Large intestine (tissue), 12 donors: ENCODE data around the gene INO80D. TPM values are rescaled to one million over a fixed set of nuclear protein-coding genes. Genes with fewer than 3 reads are reported as not detected.
"Not testable (repeated sequence)": the region's sequence is repeated elsewhere in the genome, so short reads cannot be mapped to it uniquely, and the experiment has no call there.

Source experiments
- DNase-seq, 2 donors: peaks; one replicate each; pipeline versions ENCODE4 v3.0.0 to v3.0.0-alpha.2; 2013
- H3K27ac ChIP-seq: one replicate; pipeline ENCODE4 v1.5.1; 2013; ENCODE audit warnings: low read length
- H3K27me3 ChIP-seq: 2 replicates; pipeline ENCODE4 v1.6.1; 2013; ENCODE audit warnings: low read length; ENCODE audit not compliant: control insufficient read depth, insufficient read depth
- H3K36me3 ChIP-seq: 2 replicates; pipeline ENCODE4 v1.6.1; 2013; ENCODE audit warnings: low read length; ENCODE audit not compliant: control insufficient read depth, insufficient read depth
- H3K4me1 ChIP-seq: one replicate; pipeline ENCODE4 v1.6.1; 2013; ENCODE audit warnings: low read length; ENCODE audit not compliant: control insufficient read depth, insufficient read depth
- H3K4me3 ChIP-seq: one replicate; pipeline ENCODE4 v1.5.1; 2013; ENCODE audit warnings: low read length
- H3K9me3 ChIP-seq: one replicate; pipeline ENCODE4 v1.6.1; 2013; ENCODE audit warnings: mild to moderate bottlenecking, low read depth, low read length, moderate library complexity; ENCODE audit not compliant: control insufficient read depth
- WGBS: methylation state at CpG from one replicate; pipeline ENCODE4 v1.1.5; 2013; ENCODE audit warnings: low lambda C conversion rate; ENCODE audit not compliant: insufficient coverage; 5-methylcytosine and 5-hydroxymethylcytosine counted together
- long read RNA-seq, 11 donors: transcript quantifications; one replicate each; lab custom pipeline, GENCODE V29; 2026
- polyA plus RNA-seq: library from polyadenylated mRNA; unstranded; fragments of 120-200 nt; gene quantifications from one replicate; pipeline ENCODE4 v1.2.1, GENCODE V29; 2013

INO80D gene
- polyA plus RNA-seq = 12.6 TPM
- long read RNA-seq, donor 1 = 0 reads
- long read RNA-seq, donor 2 = 0 reads
- long read RNA-seq, donor 3 = 0 reads
- long read RNA-seq, donor 4 = 0 reads
- long read RNA-seq, donor 5 = 0 reads
- long read RNA-seq, donor 6 = 0 reads
- long read RNA-seq, donor 7, full-length matches to known transcripts = 1 of 1 reads
- long read RNA-seq, donor 7, partial matches to known transcripts = 0 of 1 reads
- long read RNA-seq, donor 7, other reads (novel, unspliced or antisense) = 0 of 1 reads
- long read RNA-seq, donor 8 = 0 reads
- long read RNA-seq, donor 9 = 0 reads
- long read RNA-seq, donor 10 = 0 reads
- long read RNA-seq, donor 11 = 0 reads

- Histone ChIP-seq H3K4me3 (peak within 1 kb of the TSS; percentile 95), H3K9me3 (no peaks in the 10 kb centered on the region), H3K4me1 (peaks cover 8% of the 10 kb centered on the region), H3K27ac (peak within 1 kb of the TSS; percentile 100), H3K36me3 (peaks cover 10% of the 10 kb centered on the region), H3K27me3 (no peaks in the 10 kb centered on the region)
- peak; percentile 83 to 91 for DNase-seq
- WGBS = no CpG with 5 or more reads among the region's 39 CpGs
Observed at GRCh38 chr2:206085742-206086445, at the start of gene INO80D. Gene INO80D (minus strand): TSS chr2:206086174. CDS start chr2:206063016, 23,158 bp downstream.

- Histone ChIP-seq H3K27ac (no peak overlapping the region), H3K36me3 (peaks cover 68% of the 10 kb centered on the region), H3K9me3 (no peaks in the 10 kb centered on the region), H3K27me3 (no peaks in the 10 kb centered on the region), H3K4me3 (no peak overlapping the region), H3K4me1 (no peaks in the 10 kb centered on the region)
- DNase-seq = no peak
Observed at GRCh38 chr2:206127656-206128055, 41.7 kb upstream of the INO80D start.

- H3K4me3 ChIP-seq = no peak overlapping the region
- H3K27me3 ChIP-seq = no peaks in the 10 kb centered on the region
- DNase-seq = no peak
- H3K27ac ChIP-seq = no peak overlapping the region
- no peaks in the 10 kb centered on the region for H3K9me3 ChIP-seq
- H3K4me1 ChIP-seq = no peaks in the 10 kb centered on the region
- H3K36me3 ChIP-seq = peaks cover 73% of the 10 kb centered on the region
Observed at GRCh38 chr2:206125901-206126300, 39.9 kb upstream of the INO80D start.

GRCh38 chr2:206122569-206122968 is 36.6 kb upstream of the INO80D start:
- not testable (repeated sequence) for H3K4me3 ChIP-seq, H3K27ac ChIP-seq, H3K9me3 ChIP-seq, H3K27me3 ChIP-seq, DNase-seq, H3K4me1 ChIP-seq
- H3K36me3 ChIP-seq = peaks cover 61% of the 10 kb centered on the region
- no CpG with 5 or more reads among the region's 3 CpGs for WGBS

- peaks cover 21% of the 10 kb centered on the region for H3K36me3 ChIP-seq
- no CpG with 5 or more reads among the region's 21 CpGs for WGBS
- H3K27ac ChIP-seq = no peak overlapping the region
- no peaks in the 10 kb centered on the region for H3K4me1 ChIP-seq
- no peaks in the 10 kb centered on the region for H3K27me3 ChIP-seq
- H3K4me3 ChIP-seq = no peak overlapping the region
- DNase-seq = no peak
- no peaks in the 10 kb centered on the region for H3K9me3 ChIP-seq
Observed at GRCh38 chr2:206116278-206116677, 30.3 kb upstream of the INO80D start.

GRCh38 chr2:206115026-206115578 is 29.1 kb upstream of the INO80D start:
- Histone ChIP-seq H3K9me3 (no peaks in the 10 kb centered on the region), H3K4me3 (no peak overlapping the region), H3K27me3 (no peaks in the 10 kb centered on the region), H3K4me1 (no peaks in the 10 kb centered on the region), H3K27ac (no peak overlapping the region), H3K36me3 (peaks cover 10% of the 10 kb centered on the region)
- WGBS = no CpG with 5 or more reads among the region's 3 CpGs
- DNase-seq = peak; percentile 19 to 21

- DNase-seq = no peak
Observed at GRCh38 chr2:206112846-206113547, 27.0 kb upstream of the INO80D start.

GRCh38 chr2:206112108-206112507 is 26.1 kb upstream of the INO80D start:
- DNase-seq = no peak
- no peak overlapping the region for H3K27ac ChIP-seq
- H3K9me3 ChIP-seq = no peaks in the 10 kb centered on the region
- H3K36me3 ChIP-seq = peaks cover 5% of the 10 kb centered on the region
- no peaks in the 10 kb centered on the region for H3K27me3 ChIP-seq
- 100% methylated on average over 1 of the region's 3 CpGs for WGBS
- H3K4me3 ChIP-seq = no peak overlapping the region
- no peaks in the 10 kb centered on the region for H3K4me1 ChIP-seq

More at GRCh38 chr2:206112846-206113547, 27.0 kb upstream of the INO80D start:
- H3K4me3 ChIP-seq = no peak overlapping the region
- no peaks in the 10 kb centered on the region for H3K4me1 ChIP-seq
- H3K36me3 ChIP-seq = peaks cover 5% of the 10 kb centered on the region
- no peaks in the 10 kb centered on the region for H3K27me3 ChIP-seq
- no peaks in the 10 kb centered on the region for H3K9me3 ChIP-seq
- no peak overlapping the region for H3K27ac ChIP-seq
- WGBS = no CpG with 5 or more reads among the region's 7 CpGs

GRCh38 chr2:206108713-206109112 is 22.7 kb upstream of the INO80D start:
- Histone ChIP-seq H3K27me3 (no peaks in the 10 kb centered on the region), H3K9me3 (no peaks in the 10 kb centered on the region), H3K4me3 (no peak overlapping the region), H3K27ac (no peak overlapping the region), H3K36me3 (peaks cover 5% of the 10 kb centered on the region), H3K4me1 (no peaks in the 10 kb centered on the region)
- DNase-seq = no peak
- WGBS = 62% methylated on average over 2 of the region's 7 CpGs

- H3K9me3 ChIP-seq = no peaks in the 10 kb centered on the region
- no peaks in the 10 kb centered on the region for H3K27me3 ChIP-seq
- no peaks in the 10 kb centered on the region for H3K4me1 ChIP-seq
- no peak for DNase-seq
- no CpG with 5 or more reads among the region's 5 CpGs for WGBS
- no peak overlapping the region for H3K27ac ChIP-seq
- no peaks in the 10 kb centered on the region for H3K36me3 ChIP-seq
- H3K4me3 ChIP-seq = no peak overlapping the region
Observed at GRCh38 chr2:206105541-206105940, 19.6 kb upstream of the INO80D start.
